ENCODE results near the gene RBM33. TPM values are rescaled to one million over a fixed set of nuclear protein-coding genes. Genes with fewer than 3 reads are reported as not detected.

Gene RBM33
- total and polyA plus RNA-seq, 2 of the 8 experiments (the other 6 are each of a cell fraction or from before 2014, with no cell fraction given), result 16.5 to 64.6 TPM

GRCh38 chr7:155594961-155595366 lies 49.5 kb upstream of the RBM33 start:
- Histone ChIP-seq H3K18ac (ENCODE audit: extremely low read depth, low read length) (no peak overlapping the region), H3K56ac (replicated peaks; ENCODE audit: insufficient read length, low read depth, low read length) (no peak overlapping the region), H2BK5ac (ENCODE audit: low read depth, low read length) (peak overlapping the region; percentile 40; the same call in 1 of the 2 replicates), H2BK15ac (ENCODE audit: low read length) (no peak overlapping the region), H2AFZ (ENCODE audit: low read length) (0 out of 2 replicates have a peak overlapping the region, but pooled peaks have one; percentile 68), H3K4me1 (replicated peaks in 1 of 4; ENCODE audit: control insufficient read depth in 3 of 4, insufficient read depth in 4 of 4, low read length in 3 of 4) (peaks cover 4 to 8% (median 5%) of the 10 kb centered on the region in 4 experiments; a peak in 6 of 7 replicates), H3K14ac (ENCODE audit: insufficient read length) (no peak overlapping the region), H2BK20ac (ENCODE audit: low read length) (no peak overlapping the region), H3K23me2 (ENCODE audit: low read depth, low read length) (no peaks in the 10 kb centered on the region), H3K36me3 (ENCODE audit: control insufficient read depth in 2 of 4, insufficient read depth in 4 of 4, low read length in 3 of 4) (no peaks in the 10 kb centered on the region), H3K79me1 (ENCODE audit: low read depth, low read length) (no peaks in the 10 kb centered on the region), H2BK120ac (replicated peaks; ENCODE audit: low read depth, low read length) (no peak overlapping the region), H4K8ac (ENCODE audit: extremely low read depth, insufficient read depth, low read length) (no peak overlapping the region), H3K27ac (ENCODE audit: low read depth, low read length) (no peak overlapping the region), H3K9me3 (ENCODE audit: insufficient read depth in 2 of 2, low read depth in 1 of 2, low read length in 1 of 2) (no peaks in the 10 kb centered on the region), H4K91ac (replicated peaks; ENCODE audit: insufficient read length, low read length) (no peak overlapping the region), H3K9ac (replicated peaks in 1 of 4; ENCODE audit: extremely low read depth in 1 of 4, low read depth in 3 of 4, low read length in 3 of 4) (no peak overlapping the region), H3K23ac (ENCODE audit: insufficient read length) (no peak overlapping the region), H4K5ac (ENCODE audit: insufficient read length, low read depth, low read length) (no peak overlapping the region), H2AK5ac (ENCODE audit: low read depth, low read length) (no peak overlapping the region), H2BK12ac (ENCODE audit: low read depth, low read length) (peak overlapping the region; percentile 40; the same call in 1 of the 2 replicates), H3K4me2 (ENCODE audit: insufficient read depth in 1 of 2, low read depth in 2 of 2, low read length in 2 of 2) (peak overlapping the region; percentile 2 to 15; a peak in 1 of 4 replicates), H3K79me2 (ENCODE audit: control insufficient read depth in 1 of 2, insufficient read depth in 2 of 2, low read length in 2 of 2) (no peaks in the 10 kb centered on the region), H3K27me3 (replicated peaks in 1 of 4; ENCODE audit: control insufficient read depth in 3 of 4, extremely low read depth in 1 of 4, insufficient read depth in 3 of 4, low read length in 3 of 4) (no peaks in the 10 kb centered on the region), H3K4me3 (ENCODE audit: extremely low read depth in 1 of 4, insufficient read depth in 2 of 4, low read depth in 3 of 4, low read length in 4 of 4) (no peak overlapping the region), H3K4ac (replicated peaks; ENCODE audit: insufficient read length, low read depth, low read length) (no peak overlapping the region), H4K20me1 (replicated peaks in 1 of 2; ENCODE audit: control insufficient read depth in 1 of 2, insufficient read depth in 2 of 2, low read length in 2 of 2) (no peaks in the 10 kb centered on the region)
- WGBS, 2 experiments (ENCODE audit: extremely low coverage in 1 of 2, insufficient coverage in 1 of 2, insufficient read length in 1 of 2, insufficient replicate concordance in 2 of 2, low coverage in 1 of 2, low lambda C conversion rate in 2 of 2, missing lambda C conversion rate in 1 of 2), result 29% methylated on average over 1 of the region's 3 CpGs; no CpG with 5 or more reads in 1 of the 2 experiments
- POLR2A ChIA-PET (ENCODE audit: partially characterized antibody), result interaction anchor here (1.0 kb wide), 1 partner anchor 27 kb away, joined by 3 read pairs; no protein-coding TSS in a partner anchor
- DNase-seq (ENCODE audit: low read depth in 1 of 2, low spot score in 2 of 2) (peak in 1 of 2 experiments; percentile 27), FAIRE-seq (peak; percentile 50)
- TF ChIP-seq POLR2A (IDR thresholded peaks at IDR 0.05; ENCODE audit: control extremely low read depth in 1 of 2, low read depth in 2 of 2, low read length in 2 of 2) (0 out of 3 replicates have a peak, but pooled peaks of 1 of the 2 experiments have one; percentile 41), SAP30 (IDR thresholded peaks at IDR 0.05; ENCODE audit: insufficient read depth, insufficient replicate concordance, low read length) (no peak), YY1 (IDR thresholded peaks at IDR 0.05; ENCODE audit: low read depth, low read length) (no peak), TAF1 (IDR thresholded peaks at IDR 0.05; ENCODE audit: low read depth, low read length) (peak; percentile 31; the same call in 1 of the 2 replicates)
- TF ChIP-seq, protein P1, sequence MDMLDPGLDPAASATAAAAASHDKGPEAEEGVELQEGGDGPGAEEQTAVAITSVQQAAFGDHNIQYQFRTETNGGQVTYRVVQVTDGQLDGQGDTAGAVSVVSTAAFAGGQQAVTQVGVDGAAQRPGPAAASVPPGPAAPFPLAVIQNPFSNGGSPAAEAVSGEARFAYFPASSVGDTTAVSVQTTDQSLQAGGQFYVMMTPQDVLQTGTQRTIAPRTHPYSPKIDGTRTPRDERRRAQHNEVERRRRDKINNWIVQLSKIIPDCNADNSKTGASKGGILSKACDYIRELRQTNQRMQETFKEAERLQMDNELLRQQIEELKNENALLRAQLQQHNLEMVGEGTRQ (IDR thresholded peaks at IDR 0.05; ENCODE audit: low read length), result no peak
- TF ChIP-seq, protein P2, sequence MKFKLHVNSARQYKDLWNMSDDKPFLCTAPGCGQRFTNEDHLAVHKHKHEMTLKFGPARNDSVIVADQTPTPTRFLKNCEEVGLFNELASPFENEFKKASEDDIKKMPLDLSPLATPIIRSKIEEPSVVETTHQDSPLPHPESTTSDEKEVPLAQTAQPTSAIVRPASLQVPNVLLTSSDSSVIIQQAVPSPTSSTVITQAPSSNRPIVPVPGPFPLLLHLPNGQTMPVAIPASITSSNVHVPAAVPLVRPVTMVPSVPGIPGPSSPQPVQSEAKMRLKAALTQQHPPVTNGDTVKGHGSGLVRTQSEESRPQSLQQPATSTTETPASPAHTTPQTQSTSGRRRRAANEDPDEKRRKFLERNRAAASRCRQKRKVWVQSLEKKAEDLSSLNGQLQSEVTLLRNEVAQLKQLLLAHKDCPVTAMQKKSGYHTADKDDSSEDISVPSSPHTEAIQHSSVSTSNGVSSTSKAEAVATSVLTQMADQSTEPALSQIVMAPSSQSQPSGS (IDR thresholded peaks at IDR 0.05; ENCODE audit: low read length), result no peak
- TF ChIP-seq, protein P3, sequence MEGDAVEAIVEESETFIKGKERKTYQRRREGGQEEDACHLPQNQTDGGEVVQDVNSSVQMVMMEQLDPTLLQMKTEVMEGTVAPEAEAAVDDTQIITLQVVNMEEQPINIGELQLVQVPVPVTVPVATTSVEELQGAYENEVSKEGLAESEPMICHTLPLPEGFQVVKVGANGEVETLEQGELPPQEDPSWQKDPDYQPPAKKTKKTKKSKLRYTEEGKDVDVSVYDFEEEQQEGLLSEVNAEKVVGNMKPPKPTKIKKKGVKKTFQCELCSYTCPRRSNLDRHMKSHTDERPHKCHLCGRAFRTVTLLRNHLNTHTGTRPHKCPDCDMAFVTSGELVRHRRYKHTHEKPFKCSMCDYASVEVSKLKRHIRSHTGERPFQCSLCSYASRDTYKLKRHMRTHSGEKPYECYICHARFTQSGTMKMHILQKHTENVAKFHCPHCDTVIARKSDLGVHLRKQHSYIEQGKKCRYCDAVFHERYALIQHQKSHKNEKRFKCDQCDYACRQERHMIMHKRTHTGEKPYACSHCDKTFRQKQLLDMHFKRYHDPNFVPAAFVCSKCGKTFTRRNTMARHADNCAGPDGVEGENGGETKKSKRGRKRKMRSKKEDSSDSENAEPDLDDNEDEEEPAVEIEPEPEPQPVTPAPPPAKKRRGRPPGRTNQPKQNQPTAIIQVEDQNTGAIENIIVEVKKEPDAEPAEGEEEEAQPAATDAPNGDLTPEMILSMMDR (IDR thresholded peaks at IDR 0.05; ENCODE audit: control extremely low read depth in 1 of 3, insufficient read depth in 1 of 3, low read depth in 1 of 3, low read length in 3 of 3), result peak in 2 of 3 experiments; percentile 20 to 37; a peak in 2 of 4 replicates
- CTCF ChIA-PET (ENCODE audit: partially characterized antibody), result interaction anchor here (0.5 to 6.3 kb wide), 5 partner anchors 7 to 196 kb away, joined by 3 to 64 read pairs (median 4); partner anchors contain the start of gene CNPY1
